Thyroid gland (tissue), 4 donors: ENCODE measurements around the gene COL19A1. TPM values are rescaled to one million over a fixed set of nuclear protein-coding genes. Genes with fewer than 3 reads are reported as not detected.

Experiments
- DNase-seq, 2 donors: peaks; one replicate each; pipeline ENCODE4 v3.0.0-alpha.2; 2019
- H3K27ac ChIP-seq, 3 donors: fragments of 200-600 bp; sonication (generic); 1 replicate in 2 of 3; 2 replicates in 1 of 3; pipeline ENCODE4 v1.5.1; 2016 to 2019; ENCODE audit warnings: mild to moderate bottlenecking in 1 of 3, moderate library complexity in 1 of 3
- H3K27me3 ChIP-seq: fragments of 200-600 bp; sonication (generic); one replicate; pipeline ENCODE4 v1.5.1; 2019
- H3K36me3 ChIP-seq, 2 donors: fragments of 200-600 bp; sonication (generic); one replicate each; pipeline ENCODE4 v1.5.1; 2016 to 2019
- H3K4me1 ChIP-seq, 2 donors: fragments of 200-600 bp; sonication (generic); one replicate each; pipeline ENCODE4 v1.5.1; 2017 to 2019
- H3K4me3 ChIP-seq, 3 donors: fragments of 200-600 bp; sonication (generic); replicated peaks in 1 of 3; 1 replicate in 2 of 3; 2 replicates in 1 of 3; pipeline ENCODE4 v1.5.1; 2016; ENCODE audit warnings: mild to moderate bottlenecking in 1 of 3
- H3K9me3 ChIP-seq: fragments of 200-600 bp; sonication (generic); one replicate; pipeline ENCODE4 v1.5.1; 2017
- CTCF ChIP-seq, 6 experiments: fragments of 200-600 bp in 3 of 6; fragments of 450-650 bp in 3 of 6; sonication (generic) in 3 of 6; IDR thresholded peaks; one replicate each; pipeline ENCODE4 v1.5.1; 2016 to 2019; ENCODE audit warnings: antibody characterized with exemption in 6 of 6, mild to moderate bottlenecking in 2 of 6, inconsistent platforms in 1 of 6, moderate library complexity in 1 of 6
- POLR2A ChIP-seq, 2 donors: fragments of 450-650 bp; IDR thresholded peaks; one replicate each; pipeline ENCODE4 v1.6.1; 2017; ENCODE audit warnings: antibody characterized with exemption in 2 of 2, mild to moderate bottlenecking in 2 of 2, moderate library complexity in 1 of 2
- WGBS, 2 donors: methylation state at CpG; one replicate each; pipeline ENCODE4 v1.1.5; 2017; 5-methylcytosine and 5-hydroxymethylcytosine counted together
- intact Hi-C: fragments of 100-400 bp; cut with DNase I; formaldehyde crosslinking; loops from one replicate; pipeline ENCODE4 v1.15.1; 2023
- total RNA-seq, 4 donors: library from RNA; depleted of rRNA; stranded (reverse); fragments of >200 nt; gene quantifications; one replicate each; pipeline ENCODE4 v1.2.3, GENCODE V29; 2016

COL19A1 gene
- total RNA-seq, 4 donors from 2014 or later, result not detected

DNA sequence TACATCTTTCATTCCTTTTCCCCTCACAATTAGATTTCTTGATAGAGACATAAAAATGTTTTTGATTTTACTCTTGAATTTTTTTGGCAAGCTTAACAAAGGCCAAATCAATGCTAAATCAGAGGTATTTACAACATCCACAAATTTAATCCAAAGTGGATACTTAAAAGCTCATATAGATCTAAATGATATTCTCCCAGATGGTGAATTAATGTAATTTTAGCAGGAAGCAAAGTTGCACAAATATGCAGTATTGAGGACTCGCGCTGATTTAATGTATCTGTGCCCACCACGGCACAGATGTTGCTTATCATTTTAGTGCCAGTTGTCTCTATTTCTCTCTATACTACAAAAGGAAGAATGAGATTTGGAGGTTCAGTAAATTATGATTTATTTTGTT is 167.4 kb downstream of the COL19A1 start:
- no peak for TF ChIP-seq POLR2A (IDR thresholded peaks at IDR 0.05)
- TF ChIP-seq CTCF (IDR thresholded peaks at IDR 0.05), result no peak
- intact Hi-C loops, result no loop called here
- 95 to 96% methylated on average over 3 of the region's 3 CpGs for WGBS, 2 donors

GRCh38 chr6:70037445-70037844 is 171.1 kb downstream of the COL19A1 start:
- intact Hi-C loops, result no loop called here
- TF ChIP-seq POLR2A (IDR thresholded peaks at IDR 0.05) (no peak), CTCF (IDR thresholded peaks at IDR 0.05) (no peak)
- H3K36me3 ChIP-seq, result no peaks in the 10 kb centered on the region
- no peaks in the 10 kb centered on the region for H3K27me3 ChIP-seq
- no peak for DNase-seq
- no peaks in the 10 kb centered on the region for H3K4me1 ChIP-seq
- no peak overlapping the region for H3K27ac ChIP-seq
- 64 to 81% methylated on average over 1 of the region's 1 CpG for WGBS, 2 donors
- no peak overlapping the region for H3K4me3 ChIP-seq
- H3K9me3 ChIP-seq, result no peaks in the 10 kb centered on the region

More for the DNA sequence above, 167.4 kb downstream of the COL19A1 start:
- no peak overlapping the region for H3K27ac ChIP-seq
- no peak for DNase-seq
- H3K9me3 ChIP-seq, result no peaks in the 10 kb centered on the region
- no peaks in the 10 kb centered on the region for H3K27me3 ChIP-seq
- H3K4me3 ChIP-seq, result no peak overlapping the region
- H3K36me3 ChIP-seq, result no peaks in the 10 kb centered on the region
- H3K4me1 ChIP-seq, result no peaks in the 10 kb centered on the region

GRCh38 chr6:70040766-70041165 is 174.4 kb downstream of the COL19A1 start:
- DNase-seq, result no peak
- Histone ChIP-seq H3K4me3 (no peak overlapping the region), H3K9me3 (no peaks in the 10 kb centered on the region), H3K4me1 (no peaks in the 10 kb centered on the region), H3K36me3 (no peaks in the 10 kb centered on the region), H3K27me3 (no peaks in the 10 kb centered on the region), H3K27ac (no peak overlapping the region)
- intact Hi-C loops, result no loop called here
- 68 to 74% methylated on average over 2 of the region's 2 CpGs for WGBS, 2 donors
- no peak for TF ChIP-seq POLR2A (IDR thresholded peaks at IDR 0.05)
- no peak for TF ChIP-seq CTCF (IDR thresholded peaks at IDR 0.05)

DNA sequence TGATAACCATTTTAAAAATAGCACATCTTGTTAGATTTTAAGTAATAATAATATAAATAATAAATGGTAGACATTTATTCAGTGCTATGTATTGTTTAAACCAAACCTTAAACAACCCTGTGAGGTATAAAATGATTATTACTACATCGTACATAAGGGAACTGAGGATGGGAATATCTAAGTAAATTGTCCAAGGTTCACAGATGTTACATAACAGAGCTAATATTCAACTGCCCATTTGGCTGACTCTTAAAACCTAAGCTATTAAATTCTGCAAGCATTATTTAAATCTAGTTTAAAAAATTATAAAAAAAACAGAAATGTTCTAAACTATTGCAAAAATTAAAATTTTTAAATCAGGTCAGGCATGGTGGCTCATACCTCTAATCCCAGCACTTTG is 175.1 kb downstream of the COL19A1 start:
- Histone ChIP-seq H3K4me3 (no peak overlapping the region), H3K27ac (no peak overlapping the region), H3K27me3 (no peaks in the 10 kb centered on the region), H3K4me1 (no peaks in the 10 kb centered on the region), H3K9me3 (no peaks in the 10 kb centered on the region), H3K36me3 (no peaks in the 10 kb centered on the region)
- no peak for DNase-seq
- WGBS, 2 donors, result 83 to 87% methylated on average over 1 of the region's 1 CpG
- intact Hi-C loops, result no loop called here
- TF ChIP-seq CTCF (IDR thresholded peaks at IDR 0.05) (no peak), POLR2A (IDR thresholded peaks at IDR 0.05) (no peak)

DNA sequence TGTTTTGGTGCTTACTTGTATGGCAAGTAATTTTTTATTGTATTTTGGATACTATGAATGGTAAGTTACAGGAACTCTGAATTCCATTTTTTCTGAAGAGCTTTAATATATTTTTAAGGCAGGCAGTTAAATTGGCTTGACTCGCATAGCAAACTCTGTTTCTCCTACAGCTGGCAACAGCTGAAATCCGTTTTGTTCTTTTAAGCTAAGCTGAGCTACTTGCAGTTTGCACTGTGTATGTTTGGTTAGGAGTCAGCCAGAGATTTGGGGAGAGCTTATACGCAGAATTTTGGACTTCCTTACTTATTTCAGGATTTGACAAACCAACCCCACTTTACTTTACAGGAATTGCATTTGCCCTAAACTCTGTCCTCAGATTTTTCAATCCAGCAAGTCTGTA is 179.1 kb downstream of the COL19A1 start:
- TF ChIP-seq CTCF (IDR thresholded peaks at IDR 0.05), result no peak
- TF ChIP-seq POLR2A (IDR thresholded peaks at IDR 0.05), result no peak
- no peaks in the 10 kb centered on the region for H3K4me1 ChIP-seq
- intact Hi-C loops, result no loop called here
- no peak overlapping the region for H3K27ac ChIP-seq
- WGBS, 2 donors, result 75 to 84% methylated on average over 3 of the region's 3 CpGs
- no peaks in the 10 kb centered on the region for H3K27me3 ChIP-seq
- no peaks in the 10 kb centered on the region for H3K9me3 ChIP-seq
- H3K4me3 ChIP-seq, result no peak overlapping the region
- no peak for DNase-seq
- H3K36me3 ChIP-seq, result no peaks in the 10 kb centered on the region
